SH-SY5Y (cell line): ENCODE data around the gene ACER2.
A peak's percentile ranks its signal among the peaks of the same experiment; 100 is the strongest.

Experiments
- GATA2 ChIP-seq: IDR thresholded peaks from 2 replicates; pipeline ENCODE4 v1.6.1; 2011; ENCODE audit warnings: mild to moderate bottlenecking, low read depth, low read length
- GATA3 ChIP-seq: IDR thresholded peaks from 2 replicates; pipeline ENCODE4 v1.6.1; 2011; ENCODE audit warnings: low read depth, mild to moderate bottlenecking, low read length, moderate library complexity

Gene ACER2

GRCh38 chr9:19464764-19465585 lies 56.2 kb downstream of the ACER2 start:
- no peak for TF ChIP-seq GATA3
- no peak for TF ChIP-seq GATA2

- TF ChIP-seq GATA3 (no peak), GATA2 (no peak)
Observed at GRCh38 chr9:19465586-19466279, 56.9 kb downstream of the ACER2 start.

- TF ChIP-seq GATA3 (no peak), GATA2 (no peak)
Observed at GRCh38 chr9:19466280-19466639, 57.5 kb downstream of the ACER2 start.

- TF ChIP-seq GATA2, result no peak
- TF ChIP-seq GATA3, result no peak
Observed at GRCh38 chr9:19469271-19469670, 60.5 kb downstream of the ACER2 start.

- TF ChIP-seq GATA2 (no peak), GATA3 (no peak)
Observed at GRCh38 chr9:19470567-19470966, 61.8 kb downstream of the ACER2 start.

- TF ChIP-seq GATA2 (0 out of 2 replicates have a peak, but pooled peaks have one; percentile 5), GATA3 (no peak)
Observed at GRCh38 chr9:19470981-19471650, 62.3 kb downstream of the ACER2 start.

- TF ChIP-seq GATA2 (no peak), GATA3 (no peak)
Observed at GRCh38 chr9:19471737-19472648, 63.2 kb downstream of the ACER2 start.

GRCh38 chr9:19473605-19474004 lies 64.8 kb downstream of the ACER2 start:
- no peak for TF ChIP-seq GATA3
- no peak for TF ChIP-seq GATA2

- TF ChIP-seq GATA2, result no peak
- TF ChIP-seq GATA3, result no peak
Observed at GRCh38 chr9:19479874-19480273, 71.1 kb downstream of the ACER2 start.

- TF ChIP-seq GATA2 (no peak), GATA3 (no peak)
Observed at GRCh38 chr9:19480345-19480744, 71.5 kb downstream of the ACER2 start.

GRCh38 chr9:19481121-19481870 lies 72.5 kb downstream of the ACER2 start:
- no peak for TF ChIP-seq GATA2
- TF ChIP-seq GATA3, result no peak

- TF ChIP-seq GATA3, result no peak
- no peak for TF ChIP-seq GATA2
Observed at GRCh38 chr9:19481971-19482404, 73.2 kb downstream of the ACER2 start.

GRCh38 chr9:19484699-19485098 lies 75.9 kb downstream of the ACER2 start:
- no peak for TF ChIP-seq GATA3
- no peak for TF ChIP-seq GATA2
